Uterus (tissue), 4 donors: ENCODE results near the gene HIPK2. TPM values are rescaled to one million over a fixed set of nuclear protein-coding genes. Genes with fewer than 3 reads are reported as not detected.

ENCODE experiments used
- DNase-seq, 2 donors: peaks; one replicate each; pipeline ENCODE4 v3.0.0-alpha.2; 2019 to 2020
- H3K27ac ChIP-seq, 2 donors: fragments of 200-600 bp; sonication (generic); 1 replicate in 1 of 2; 2 replicates in 1 of 2; pipeline ENCODE4 v1.5.1; 2016 to 2018
- H3K27me3 ChIP-seq, 2 donors: fragments of 200-600 bp; sonication (generic); one replicate each; pipeline ENCODE4 v1.5.1; 2018 to 2019; ENCODE audit warnings: control low read depth in 1 of 2
- H3K36me3 ChIP-seq, 2 donors: fragments of 200-600 bp; sonication (generic); one replicate each; pipeline ENCODE4 v1.5.1; 2019; ENCODE audit warnings: control low read depth in 1 of 2
- H3K4me1 ChIP-seq, 2 donors: fragments of 200-600 bp; sonication (generic); one replicate each; pipeline ENCODE4 v1.5.1; 2018 to 2019; ENCODE audit warnings: control low read depth in 1 of 2
- H3K4me3 ChIP-seq, 2 donors: fragments of 200-600 bp; sonication (generic); 1 replicate in 1 of 2; 2 replicates in 1 of 2; pipeline ENCODE4 v1.5.1; 2018 to 2019; ENCODE audit warnings: mild to moderate bottlenecking in 1 of 2
- H3K9me3 ChIP-seq, 2 donors: fragments of 200-600 bp; sonication (generic); one replicate each; pipeline ENCODE4 v1.5.1; 2019; ENCODE audit warnings: control low read depth in 1 of 2
- POLR2A ChIP-seq, 2 donors: fragments of 450-650 bp; IDR thresholded peaks; one replicate each; pipeline ENCODE4 v1.6.1; 2016; ENCODE audit warnings: antibody characterized with exemption in 2 of 2, mild to moderate bottlenecking in 1 of 2, moderate library complexity in 1 of 2
- intact Hi-C: fragments of 100-400 bp; cut with DNase I; formaldehyde crosslinking; loops from one replicate; pipeline ENCODE4 v1.15.1; 2023; ENCODE audit warnings: low total_unique reads
- total RNA-seq, 4 donors: library from RNA; depleted of rRNA in 3 of 4; stranded (reverse); fragments of >200 nt in 3 of 4; gene quantifications; one replicate each; pipeline versions ENCODE4 v1.1.0 to v1.2.4, GENCODE V29; 2014 to 2023
- TF ChIP-seq, protein P1 (sequence below), 4 experiments: fragments of 200-600 bp in 2 of 4; fragments of 450-650 bp in 2 of 4; sonication (generic) in 2 of 4; IDR thresholded peaks; one replicate each; pipeline ENCODE4 v1.5.1; 2016 to 2019; ENCODE audit warnings: antibody characterized with exemption in 4 of 4, mild to moderate bottlenecking in 2 of 4, moderate library complexity in 1 of 4
- donor health status: DM: yes; HTN: yes; CAD: no.

The HIPK2 gene
- total RNA-seq, 4 donors from 2014 or later = 9.4 to 65.8 (median 19.2) TPM

DNA sequence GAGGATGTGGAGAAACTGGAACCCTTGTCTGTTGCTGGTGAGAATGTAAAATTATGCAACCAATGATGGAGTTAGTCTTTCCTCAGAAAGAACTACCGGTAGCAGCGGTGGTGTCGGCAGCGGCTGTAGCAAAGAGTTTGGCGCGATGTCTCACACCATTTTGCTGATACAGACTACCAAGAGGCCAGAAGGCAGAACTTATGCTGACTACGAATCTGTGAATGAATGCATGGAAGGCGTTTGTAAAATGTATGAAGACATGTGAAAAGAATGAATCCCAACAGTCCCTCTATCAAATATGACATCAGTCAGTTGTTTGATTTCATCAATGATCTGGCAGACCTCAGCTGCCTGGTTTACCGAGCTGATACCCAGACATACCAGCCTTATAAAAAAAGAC lies 243.7 kb downstream of the HIPK2 start:
- DNase-seq = no peak
- Histone ChIP-seq H3K4me3 (no peak overlapping the region), H3K27ac (no peak overlapping the region), H3K36me3 (no peaks in the 10 kb centered on the region), H3K9me3 (no peaks in the 10 kb centered on the region), H3K4me1 (no peaks in the 10 kb centered on the region), H3K27me3 (no peaks in the 10 kb centered on the region)
- intact Hi-C loops = no loop called here
- TF ChIP-seq, protein P1, sequence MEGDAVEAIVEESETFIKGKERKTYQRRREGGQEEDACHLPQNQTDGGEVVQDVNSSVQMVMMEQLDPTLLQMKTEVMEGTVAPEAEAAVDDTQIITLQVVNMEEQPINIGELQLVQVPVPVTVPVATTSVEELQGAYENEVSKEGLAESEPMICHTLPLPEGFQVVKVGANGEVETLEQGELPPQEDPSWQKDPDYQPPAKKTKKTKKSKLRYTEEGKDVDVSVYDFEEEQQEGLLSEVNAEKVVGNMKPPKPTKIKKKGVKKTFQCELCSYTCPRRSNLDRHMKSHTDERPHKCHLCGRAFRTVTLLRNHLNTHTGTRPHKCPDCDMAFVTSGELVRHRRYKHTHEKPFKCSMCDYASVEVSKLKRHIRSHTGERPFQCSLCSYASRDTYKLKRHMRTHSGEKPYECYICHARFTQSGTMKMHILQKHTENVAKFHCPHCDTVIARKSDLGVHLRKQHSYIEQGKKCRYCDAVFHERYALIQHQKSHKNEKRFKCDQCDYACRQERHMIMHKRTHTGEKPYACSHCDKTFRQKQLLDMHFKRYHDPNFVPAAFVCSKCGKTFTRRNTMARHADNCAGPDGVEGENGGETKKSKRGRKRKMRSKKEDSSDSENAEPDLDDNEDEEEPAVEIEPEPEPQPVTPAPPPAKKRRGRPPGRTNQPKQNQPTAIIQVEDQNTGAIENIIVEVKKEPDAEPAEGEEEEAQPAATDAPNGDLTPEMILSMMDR (IDR thresholded peaks at IDR 0.05) = no peak
- TF ChIP-seq POLR2A (IDR thresholded peaks at IDR 0.05) = no peak

DNA sequence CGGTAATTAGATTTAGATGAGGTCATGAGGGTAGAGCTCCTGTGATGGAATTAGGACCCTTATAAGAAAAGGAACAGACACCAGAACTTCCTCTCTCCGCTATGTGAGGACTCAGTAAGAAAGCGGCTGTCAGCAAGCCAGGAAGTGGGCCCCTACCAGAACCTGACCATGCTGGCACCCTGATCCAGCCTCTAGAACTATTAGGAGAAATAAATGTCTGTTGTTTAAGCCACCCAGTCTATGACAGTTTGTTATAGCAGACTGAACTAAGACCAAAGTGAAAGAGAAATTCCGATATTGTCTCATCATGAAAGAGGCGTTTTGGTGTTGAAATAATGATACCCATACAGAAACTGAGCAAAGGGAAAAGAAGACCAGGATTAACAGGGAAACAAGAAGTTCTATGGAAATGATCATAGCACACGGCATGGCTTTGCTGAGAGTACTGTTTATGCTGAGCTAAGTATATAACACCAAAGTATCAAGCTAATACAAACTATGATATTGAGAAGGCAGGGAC lies 245.1 kb downstream of the HIPK2 start:
- Histone ChIP-seq H3K27me3 (no peaks in the 10 kb centered on the region), H3K4me3 (no peak overlapping the region), H3K4me1 (no peaks in the 10 kb centered on the region), H3K9me3 (no peaks in the 10 kb centered on the region), H3K27ac (no peak overlapping the region), H3K36me3 (no peaks in the 10 kb centered on the region)
- no peak for DNase-seq
- TF ChIP-seq, protein P1 (IDR thresholded peaks at IDR 0.05) = no peak
- no peak for TF ChIP-seq POLR2A (IDR thresholded peaks at IDR 0.05)
- intact Hi-C loops = no loop called here

DNA sequence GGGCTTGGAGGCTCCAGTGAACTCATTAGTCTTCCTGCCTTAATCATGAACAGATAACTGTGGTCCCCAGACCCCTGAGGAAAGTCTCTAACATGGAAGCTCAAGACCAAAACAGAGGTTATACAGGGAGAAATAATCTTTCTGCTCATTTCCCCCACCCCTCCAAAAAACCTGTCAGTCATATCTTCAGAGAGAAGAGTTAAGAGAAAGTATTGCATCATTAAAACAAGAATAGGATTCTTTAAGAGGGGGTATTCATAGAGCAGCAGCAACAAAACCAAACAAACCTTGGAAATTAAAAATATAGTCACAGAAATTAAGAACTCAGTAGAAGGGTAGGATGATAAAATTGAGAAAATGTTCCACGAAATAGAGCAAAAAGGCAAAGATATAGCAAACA lies 246.7 kb downstream of the HIPK2 start:
- Histone ChIP-seq H3K4me1 (peaks cover 0 to 6% of the 10 kb centered on the region in 2 donors), H3K9me3 (no peaks in the 10 kb centered on the region), H3K36me3 (no peaks in the 10 kb centered on the region), H3K27ac (no peak overlapping the region), H3K4me3 (no peak overlapping the region), H3K27me3 (no peaks in the 10 kb centered on the region)
- TF ChIP-seq, protein P1 (IDR thresholded peaks at IDR 0.05) = no peak
- no peak for TF ChIP-seq POLR2A (IDR thresholded peaks at IDR 0.05)
- intact Hi-C loops = no loop called here
- DNase-seq = no peak

DNA sequence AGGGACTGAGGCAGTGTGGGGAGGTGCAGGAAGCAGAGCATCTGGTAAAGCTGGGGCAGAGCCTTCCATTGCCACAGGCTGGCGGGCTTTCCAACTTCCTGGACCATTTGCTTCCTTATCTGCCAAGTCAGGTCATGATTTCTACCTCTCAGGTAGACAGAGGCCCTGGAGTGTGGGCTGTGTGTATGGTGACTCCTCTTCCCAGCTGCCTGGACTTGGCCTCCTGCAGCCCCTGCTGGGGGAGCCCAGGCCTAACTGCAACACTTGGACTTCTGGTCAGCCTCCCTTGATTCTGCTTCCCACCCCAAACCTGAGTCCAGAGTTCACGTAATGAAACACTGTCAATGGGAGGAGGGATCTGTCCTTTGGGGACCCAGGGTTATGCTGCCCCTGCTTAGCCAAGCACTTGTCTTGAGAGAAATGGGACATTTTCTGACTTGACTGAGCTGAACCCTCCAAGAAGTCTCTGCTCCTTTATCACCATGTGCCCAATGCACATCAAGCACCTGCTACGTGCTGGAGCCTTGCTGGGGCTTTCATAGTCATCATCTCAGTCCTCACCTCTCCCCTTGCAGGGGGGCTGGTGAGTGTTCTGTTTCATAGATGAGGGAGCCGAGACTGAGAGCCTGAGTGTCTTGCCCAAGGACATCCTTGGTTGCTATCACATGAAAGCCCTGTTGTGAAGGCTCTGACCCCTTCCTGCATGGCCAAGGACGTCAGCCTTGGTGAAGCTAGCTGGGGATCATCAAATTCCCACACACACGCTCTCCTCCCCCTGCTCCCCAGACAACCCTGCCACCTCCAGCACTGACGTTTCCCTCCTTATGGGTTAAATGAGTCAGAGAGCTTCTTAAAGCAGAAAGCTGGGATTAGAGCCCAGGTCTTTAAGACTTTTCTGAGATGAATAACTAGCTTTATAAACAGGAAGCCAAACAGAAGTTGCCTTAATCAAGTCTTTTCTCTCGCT lies 250.9 kb downstream of the HIPK2 start:
- Histone ChIP-seq H3K4me1 (peaks cover 0 to 6% of the 10 kb centered on the region in 2 donors), H3K9me3 (no peaks in the 10 kb centered on the region), H3K27me3 (no peaks in the 10 kb centered on the region), H3K36me3 (no peaks in the 10 kb centered on the region), H3K4me3 (no peak overlapping the region), H3K27ac (no peak overlapping the region)
- intact Hi-C loops = no loop called here
- DNase-seq = peak; percentile 28 to 39
- TF ChIP-seq, protein P1 (IDR thresholded peaks at IDR 0.05) = no peak
- TF ChIP-seq POLR2A (IDR thresholded peaks at IDR 0.05) = no peak

DNA sequence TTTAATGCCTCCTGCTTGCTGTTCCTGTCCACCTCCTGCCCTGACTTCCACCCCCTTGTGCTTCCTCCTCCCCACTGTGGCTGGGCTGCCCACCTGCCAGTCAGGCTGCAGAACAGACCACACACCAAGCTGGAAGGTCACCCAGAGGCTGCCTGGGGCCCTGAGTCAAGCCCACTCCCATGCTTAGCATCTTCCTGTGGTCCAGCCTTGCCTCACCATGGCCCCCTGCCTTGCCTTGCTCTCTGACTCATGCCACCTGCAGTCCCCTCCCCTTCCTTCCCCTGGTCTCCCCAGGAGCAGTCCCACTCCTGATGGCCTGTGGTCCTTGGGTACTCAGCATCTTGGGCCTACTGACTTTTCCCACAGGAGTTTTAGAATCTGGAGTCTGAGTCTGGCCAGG lies 252.0 kb downstream of the HIPK2 start:
- H3K9me3 ChIP-seq = no peaks in the 10 kb centered on the region
- H3K27me3 ChIP-seq = no peaks in the 10 kb centered on the region
- H3K4me1 ChIP-seq = peaks cover 0 to 6% of the 10 kb centered on the region in 2 donors
- no peak overlapping the region for H3K4me3 ChIP-seq
- no peak for TF ChIP-seq POLR2A (IDR thresholded peaks at IDR 0.05)
- TF ChIP-seq, protein P1 (IDR thresholded peaks at IDR 0.05) = no peak
- no peak overlapping the region for H3K27ac ChIP-seq
- intact Hi-C loops = no loop called here
- H3K36me3 ChIP-seq = no peaks in the 10 kb centered on the region
- no peak for DNase-seq
